LNCAP (cell line): Measurements from ENCODE around the gene SP100.

Experiments used
- TF ChIP-seq, protein P1 (sequence below): fragments of 450-650 bp; IDR thresholded peaks from 2 replicates; pipeline ENCODE4 v1.5.1; 2017; ENCODE audit warnings: mild to moderate bottlenecking

The SP100 gene

DNA sequence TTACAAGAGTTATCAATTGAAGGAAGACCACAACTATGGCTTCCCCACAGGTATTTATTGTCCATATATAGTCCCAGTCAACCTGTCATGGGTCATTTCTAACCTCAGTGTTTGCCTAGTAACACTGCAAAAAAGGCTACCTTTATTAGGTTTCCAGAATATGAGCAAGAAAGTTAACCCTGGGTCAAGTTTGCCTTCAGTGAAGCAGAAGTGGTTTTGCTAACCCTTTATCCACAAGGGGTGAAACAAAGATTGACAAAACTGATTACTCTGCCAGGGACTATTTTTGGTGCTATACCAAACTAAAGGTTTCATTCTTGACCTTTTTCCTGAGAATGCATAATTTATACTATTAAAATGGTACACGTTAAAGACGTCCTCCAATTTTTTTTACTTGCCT is 28.8 kb downstream of the SP100 start:
- TF ChIP-seq, protein P1, sequence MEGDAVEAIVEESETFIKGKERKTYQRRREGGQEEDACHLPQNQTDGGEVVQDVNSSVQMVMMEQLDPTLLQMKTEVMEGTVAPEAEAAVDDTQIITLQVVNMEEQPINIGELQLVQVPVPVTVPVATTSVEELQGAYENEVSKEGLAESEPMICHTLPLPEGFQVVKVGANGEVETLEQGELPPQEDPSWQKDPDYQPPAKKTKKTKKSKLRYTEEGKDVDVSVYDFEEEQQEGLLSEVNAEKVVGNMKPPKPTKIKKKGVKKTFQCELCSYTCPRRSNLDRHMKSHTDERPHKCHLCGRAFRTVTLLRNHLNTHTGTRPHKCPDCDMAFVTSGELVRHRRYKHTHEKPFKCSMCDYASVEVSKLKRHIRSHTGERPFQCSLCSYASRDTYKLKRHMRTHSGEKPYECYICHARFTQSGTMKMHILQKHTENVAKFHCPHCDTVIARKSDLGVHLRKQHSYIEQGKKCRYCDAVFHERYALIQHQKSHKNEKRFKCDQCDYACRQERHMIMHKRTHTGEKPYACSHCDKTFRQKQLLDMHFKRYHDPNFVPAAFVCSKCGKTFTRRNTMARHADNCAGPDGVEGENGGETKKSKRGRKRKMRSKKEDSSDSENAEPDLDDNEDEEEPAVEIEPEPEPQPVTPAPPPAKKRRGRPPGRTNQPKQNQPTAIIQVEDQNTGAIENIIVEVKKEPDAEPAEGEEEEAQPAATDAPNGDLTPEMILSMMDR: no peak

DNA sequence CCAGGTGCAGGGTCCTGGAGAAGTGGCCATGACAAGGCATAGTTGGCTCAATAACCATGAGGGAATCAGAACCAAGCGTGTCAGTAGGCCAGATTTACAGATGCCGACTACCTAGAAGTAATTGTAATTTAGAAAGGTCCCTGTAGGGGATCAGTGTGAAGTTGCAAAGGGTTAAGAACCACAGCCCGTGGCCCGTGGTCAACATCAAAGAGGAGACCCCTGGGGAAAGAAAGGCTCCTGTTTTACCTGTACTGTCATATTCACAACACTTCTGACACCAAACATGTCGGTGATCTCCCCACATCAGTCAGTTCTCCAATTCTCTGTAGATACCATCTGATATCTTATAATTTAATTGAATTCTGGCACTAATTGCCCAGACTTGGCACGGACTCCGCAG is 31.0 kb downstream of the SP100 start:
- TF ChIP-seq, protein P1: no peak

DNA sequence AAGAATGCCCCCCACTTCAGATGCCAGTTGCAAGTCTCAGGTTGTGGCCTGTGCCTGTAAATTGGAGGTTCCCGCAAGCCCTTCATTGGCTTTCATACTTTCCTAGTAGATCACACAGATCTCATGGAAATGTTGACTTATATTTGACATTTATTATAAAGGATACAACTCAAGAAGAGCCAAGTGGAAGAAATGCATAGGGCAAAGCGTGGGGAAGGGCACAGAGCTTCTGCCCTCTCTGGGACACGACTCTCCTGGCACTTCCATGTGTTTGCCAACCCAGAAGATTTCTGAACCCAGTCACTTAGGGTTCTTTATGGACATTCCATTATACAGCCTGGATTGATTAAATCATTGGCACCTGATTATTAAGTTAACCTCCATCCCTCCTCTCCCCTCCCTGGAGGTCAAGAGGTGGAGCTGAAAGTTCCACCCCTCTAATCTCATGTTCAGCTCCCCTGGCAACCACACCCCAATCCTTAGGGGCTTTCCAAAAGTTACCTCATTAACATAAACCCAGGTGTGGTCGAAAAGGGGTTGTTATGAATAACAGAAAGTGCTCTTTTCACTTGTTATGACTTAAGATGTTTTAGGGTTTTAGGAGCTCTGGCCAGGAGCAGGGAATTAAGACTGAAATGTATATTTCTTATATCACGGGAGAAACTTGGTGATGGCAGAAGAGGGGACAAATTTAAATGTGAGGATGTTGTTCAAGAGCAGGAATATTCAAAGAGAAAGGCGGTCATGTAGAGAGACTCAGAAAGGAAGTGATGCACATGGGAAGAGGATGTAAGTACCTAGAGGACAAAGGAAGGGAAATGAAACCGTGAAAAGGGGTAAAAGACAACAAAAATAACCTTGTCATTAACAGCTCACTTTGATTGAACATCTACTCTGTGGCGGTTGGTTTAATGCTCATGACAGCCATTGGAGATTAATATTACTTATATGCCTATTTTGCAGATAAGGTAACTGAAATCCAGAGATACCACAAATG is 31.8 kb downstream of the SP100 start:
- TF ChIP-seq, protein P1: no peak

DNA sequence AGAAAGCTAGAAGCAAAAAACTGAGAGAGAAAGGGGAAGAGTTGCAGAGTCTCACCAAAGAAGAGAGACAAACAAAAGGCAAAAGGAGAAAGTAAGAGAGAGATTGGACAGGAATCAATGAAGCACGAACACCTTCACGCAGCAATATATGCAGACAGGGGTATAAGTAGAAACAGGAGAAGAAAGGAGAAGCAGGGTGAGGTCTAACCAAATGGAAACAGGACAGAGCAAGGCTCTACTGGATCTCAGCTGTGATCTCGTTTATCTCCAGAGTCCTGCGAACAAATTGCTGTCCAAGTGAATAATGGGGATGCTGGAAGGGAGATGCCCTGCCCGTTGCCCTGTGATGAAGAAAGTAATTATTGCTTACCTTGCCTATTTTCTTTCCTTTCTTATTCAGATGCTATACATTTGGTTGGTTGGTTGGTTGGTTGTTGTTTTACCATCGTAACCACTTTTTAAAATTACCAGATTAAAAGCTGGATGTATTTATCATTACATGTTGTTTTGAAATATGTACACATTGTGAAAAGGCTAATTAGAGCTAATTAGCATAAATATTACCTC is 34.0 kb downstream of the SP100 start:
- TF ChIP-seq, protein P1: no peak

DNA sequence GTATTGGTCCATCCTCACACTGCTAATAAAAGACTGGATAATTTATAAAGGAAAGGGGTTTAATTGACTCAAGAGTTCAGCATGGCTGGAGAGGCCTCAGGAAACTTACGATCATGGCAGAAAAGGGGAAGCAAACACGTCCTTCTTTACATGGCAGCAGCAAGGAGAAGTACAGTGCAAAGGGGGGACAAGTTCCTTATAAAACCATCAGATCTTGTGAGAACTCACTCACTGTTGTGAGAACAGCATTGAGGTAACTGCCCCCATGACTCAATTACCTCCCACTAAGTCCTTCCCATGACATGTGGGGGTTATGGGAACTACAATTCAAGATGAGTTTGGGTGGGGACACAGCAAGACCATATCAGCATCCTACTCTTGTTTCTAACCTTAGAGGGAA is 37.0 kb downstream of the SP100 start:
- TF ChIP-seq, protein P1: no peak

DNA sequence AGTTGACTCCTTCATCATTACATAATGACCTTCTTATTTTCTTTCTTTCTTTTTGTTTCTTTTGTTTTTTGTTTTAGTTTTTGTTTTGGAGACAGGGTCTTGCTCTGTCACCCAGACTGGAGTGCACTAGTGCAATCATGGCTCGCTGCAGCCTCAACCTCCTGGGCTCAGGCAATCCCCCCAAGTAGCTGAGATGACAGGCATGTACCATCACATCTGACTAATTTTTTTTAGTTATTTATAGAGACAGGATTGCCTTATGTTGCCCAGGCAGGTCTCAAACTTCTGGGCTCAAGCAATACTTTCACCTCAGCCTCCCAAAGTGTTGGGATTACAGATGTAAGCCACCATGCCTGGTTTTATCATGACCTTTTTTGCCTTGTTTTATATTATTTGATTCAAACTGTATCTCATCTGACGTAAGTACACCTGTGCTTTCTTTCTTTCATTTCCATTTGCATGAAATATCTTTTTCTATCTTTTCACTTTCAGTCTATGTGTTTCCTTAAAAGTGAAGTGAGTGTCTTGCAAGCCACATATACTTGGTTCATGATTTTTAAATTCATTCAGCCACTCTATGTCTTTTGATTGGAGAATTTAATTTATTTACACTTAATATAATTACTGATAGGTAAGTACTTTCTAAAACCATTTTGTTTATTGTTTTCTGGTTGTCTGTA is 39.1 kb downstream of the SP100 start:
- TF ChIP-seq, protein P1: no peak

DNA sequence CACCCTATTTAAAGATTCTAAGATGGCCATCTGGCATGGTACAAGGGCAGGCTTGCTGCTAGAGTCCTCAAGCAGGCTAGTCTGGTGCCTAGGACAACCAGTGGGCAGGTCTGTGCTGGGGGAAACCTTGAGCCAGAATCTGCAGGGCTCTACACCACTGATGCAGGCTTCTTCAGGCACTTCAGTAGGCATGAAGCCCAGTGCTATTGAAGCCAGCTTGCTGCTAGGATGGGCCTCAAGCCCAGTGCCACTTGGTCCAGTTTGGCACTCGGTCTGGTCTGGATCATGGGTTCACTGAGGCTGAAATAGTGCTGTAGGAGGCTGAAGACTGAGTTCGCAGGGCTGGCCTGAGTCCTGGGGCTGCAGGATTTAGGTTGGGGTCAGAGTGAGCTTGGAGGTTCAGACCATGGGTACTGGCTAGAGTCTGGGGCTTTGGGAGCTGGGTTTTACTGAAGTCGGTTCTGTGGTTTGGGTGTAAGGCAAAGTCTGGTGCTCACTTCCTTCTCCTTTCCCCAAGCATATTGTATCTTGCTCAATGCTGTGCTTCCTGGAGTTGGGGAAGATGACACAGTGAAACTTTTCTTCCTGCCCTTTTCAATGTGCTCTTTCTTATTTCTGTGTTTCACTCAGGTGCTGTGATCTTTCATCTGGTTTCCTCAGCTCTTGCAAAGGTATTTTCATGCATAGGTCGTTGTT is 41.2 kb downstream of the SP100 start:
- TF ChIP-seq, protein P1: no peak
